Panc1 (cell line): Measurements from ENCODE around the gene FNTB.

Experiments used
- POLR2AphosphoS5 ChIP-seq: IDR thresholded peaks from 2 replicates; pipeline ENCODE4 v1.6.1; 2012; ENCODE audit warnings: mild to moderate bottlenecking, low read depth, low read length, moderate library complexity
- SIN3A ChIP-seq: IDR thresholded peaks from 2 replicates; pipeline ENCODE4 v1.6.1; 2012; ENCODE audit warnings: low read depth, mild to moderate bottlenecking, low read length, moderate library complexity, borderline replicate concordance; ENCODE audit not compliant: insufficient read depth
- TCF7L2 ChIP-seq: IDR thresholded peaks from 2 replicates; pipeline ENCODE4 v1.6.1; 2011; ENCODE audit warnings: mild to moderate bottlenecking, low read depth, low read length, inconsistent platforms
- TF ChIP-seq, protein P1 (sequence below), 2 experiments: IDR thresholded peaks; 2 replicates each; pipeline ENCODE4 v1.6.1; 2011 to 2012; ENCODE audit warnings: low read depth in 2 of 2, control low read depth in 1 of 2, low read length in 1 of 2, mild to moderate bottlenecking in 1 of 2, moderate library complexity in 1 of 2; ENCODE audit not compliant: insufficient read depth in 1 of 2
- TF ChIP-seq, protein P2 (sequence below): fragments of 450-650 bp; IDR thresholded peaks from 2 replicates; pipeline ENCODE4 v1.5.1; 2017; ENCODE audit warnings: mild to moderate bottlenecking

DNA sequence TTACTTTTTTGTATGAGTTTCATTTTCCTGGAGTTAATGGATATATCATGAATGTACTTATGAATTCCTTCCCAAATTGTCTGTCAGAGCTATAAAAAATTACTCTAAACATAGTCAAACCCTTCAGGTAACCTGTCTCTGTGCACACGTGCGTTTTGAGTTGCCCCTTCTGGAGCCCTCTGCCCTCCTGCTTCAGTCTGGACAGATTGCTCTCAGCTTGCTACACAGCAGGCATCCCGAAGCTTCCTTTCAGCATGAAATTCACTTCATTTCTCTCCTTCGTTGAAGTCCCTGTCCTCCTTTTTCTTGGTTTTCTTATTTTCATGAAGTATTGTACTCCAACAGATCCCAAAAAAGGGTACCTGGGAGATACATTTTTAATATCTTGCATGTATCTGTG is 47.3 kb downstream of the FNTB start:
- TF ChIP-seq TCF7L2 (no peak), POLR2AphosphoS5 (no peak), SIN3A (no peak)
- TF ChIP-seq, protein P1, sequence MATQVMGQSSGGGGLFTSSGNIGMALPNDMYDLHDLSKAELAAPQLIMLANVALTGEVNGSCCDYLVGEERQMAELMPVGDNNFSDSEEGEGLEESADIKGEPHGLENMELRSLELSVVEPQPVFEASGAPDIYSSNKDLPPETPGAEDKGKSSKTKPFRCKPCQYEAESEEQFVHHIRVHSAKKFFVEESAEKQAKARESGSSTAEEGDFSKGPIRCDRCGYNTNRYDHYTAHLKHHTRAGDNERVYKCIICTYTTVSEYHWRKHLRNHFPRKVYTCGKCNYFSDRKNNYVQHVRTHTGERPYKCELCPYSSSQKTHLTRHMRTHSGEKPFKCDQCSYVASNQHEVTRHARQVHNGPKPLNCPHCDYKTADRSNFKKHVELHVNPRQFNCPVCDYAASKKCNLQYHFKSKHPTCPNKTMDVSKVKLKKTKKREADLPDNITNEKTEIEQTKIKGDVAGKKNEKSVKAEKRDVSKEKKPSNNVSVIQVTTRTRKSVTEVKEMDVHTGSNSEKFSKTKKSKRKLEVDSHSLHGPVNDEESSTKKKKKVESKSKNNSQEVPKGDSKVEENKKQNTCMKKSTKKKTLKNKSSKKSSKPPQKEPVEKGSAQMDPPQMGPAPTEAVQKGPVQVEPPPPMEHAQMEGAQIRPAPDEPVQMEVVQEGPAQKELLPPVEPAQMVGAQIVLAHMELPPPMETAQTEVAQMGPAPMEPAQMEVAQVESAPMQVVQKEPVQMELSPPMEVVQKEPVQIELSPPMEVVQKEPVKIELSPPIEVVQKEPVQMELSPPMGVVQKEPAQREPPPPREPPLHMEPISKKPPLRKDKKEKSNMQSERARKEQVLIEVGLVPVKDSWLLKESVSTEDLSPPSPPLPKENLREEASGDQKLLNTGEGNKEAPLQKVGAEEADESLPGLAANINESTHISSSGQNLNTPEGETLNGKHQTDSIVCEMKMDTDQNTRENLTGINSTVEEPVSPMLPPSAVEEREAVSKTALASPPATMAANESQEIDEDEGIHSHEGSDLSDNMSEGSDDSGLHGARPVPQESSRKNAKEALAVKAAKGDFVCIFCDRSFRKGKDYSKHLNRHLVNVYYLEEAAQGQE (IDR thresholded peaks at IDR 0.05; ENCODE audit: insufficient read depth in 1 of 2, low read depth in 2 of 2, low read length in 1 of 2): no peak
- TF ChIP-seq, protein P2, sequence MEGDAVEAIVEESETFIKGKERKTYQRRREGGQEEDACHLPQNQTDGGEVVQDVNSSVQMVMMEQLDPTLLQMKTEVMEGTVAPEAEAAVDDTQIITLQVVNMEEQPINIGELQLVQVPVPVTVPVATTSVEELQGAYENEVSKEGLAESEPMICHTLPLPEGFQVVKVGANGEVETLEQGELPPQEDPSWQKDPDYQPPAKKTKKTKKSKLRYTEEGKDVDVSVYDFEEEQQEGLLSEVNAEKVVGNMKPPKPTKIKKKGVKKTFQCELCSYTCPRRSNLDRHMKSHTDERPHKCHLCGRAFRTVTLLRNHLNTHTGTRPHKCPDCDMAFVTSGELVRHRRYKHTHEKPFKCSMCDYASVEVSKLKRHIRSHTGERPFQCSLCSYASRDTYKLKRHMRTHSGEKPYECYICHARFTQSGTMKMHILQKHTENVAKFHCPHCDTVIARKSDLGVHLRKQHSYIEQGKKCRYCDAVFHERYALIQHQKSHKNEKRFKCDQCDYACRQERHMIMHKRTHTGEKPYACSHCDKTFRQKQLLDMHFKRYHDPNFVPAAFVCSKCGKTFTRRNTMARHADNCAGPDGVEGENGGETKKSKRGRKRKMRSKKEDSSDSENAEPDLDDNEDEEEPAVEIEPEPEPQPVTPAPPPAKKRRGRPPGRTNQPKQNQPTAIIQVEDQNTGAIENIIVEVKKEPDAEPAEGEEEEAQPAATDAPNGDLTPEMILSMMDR: no peak
